SH-SY5Y (cell line): Measurements from ENCODE around the gene AP4E1.

Experiments used
- GATA2 ChIP-seq: IDR thresholded peaks from 2 replicates; pipeline ENCODE4 v1.6.1; 2011; ENCODE audit warnings: mild to moderate bottlenecking, low read depth, low read length
- GATA3 ChIP-seq: IDR thresholded peaks from 2 replicates; pipeline ENCODE4 v1.6.1; 2011; ENCODE audit warnings: low read depth, mild to moderate bottlenecking, low read length, moderate library complexity

DNA sequence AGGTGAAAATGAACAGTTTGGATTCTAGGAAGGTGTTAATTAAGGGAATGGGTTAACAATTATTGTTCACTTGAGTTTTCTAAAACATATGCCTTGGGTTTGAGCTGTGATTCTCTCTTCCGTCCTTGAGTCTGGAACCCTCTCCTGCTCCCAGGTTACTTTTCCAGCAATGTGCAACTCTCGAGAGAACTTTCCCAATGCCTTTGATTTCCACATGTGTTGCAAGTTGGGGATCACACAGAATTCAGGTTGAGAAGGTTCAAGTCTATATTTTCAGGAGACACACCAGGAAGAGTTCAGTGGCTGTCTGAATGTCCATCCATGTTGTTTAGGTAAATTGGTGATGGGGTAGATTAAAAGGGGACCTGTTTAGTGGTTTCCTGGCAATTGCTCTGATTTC lies 137.5 kb downstream of the AP4E1 start:
- TF ChIP-seq GATA3 (no peak), GATA2 (no peak)
